H9 (cell line): Measurements from ENCODE around the gene ERC2. TPM values are rescaled to one million over a fixed set of nuclear protein-coding genes. Genes with fewer than 3 reads are reported as not detected.

Experiments used
- DNase-seq: peaks from one replicate; pipeline ENCODE4 v3.0.0-alpha.2; 2017
- H2AFZ ChIP-seq: one replicate; pipeline ENCODE4 v1.6.1; 2013; ENCODE audit warnings: mild to moderate bottlenecking, low read length, control low read depth, moderate library complexity
- H2AK5ac ChIP-seq: 2 replicates; pipeline ENCODE4 v1.6.1; 2013; ENCODE audit warnings: low read length, control low read depth, mixed read lengths; ENCODE audit not compliant: insufficient read length
- H2BK120ac ChIP-seq: one replicate; pipeline ENCODE4 v1.6.1; 2013; ENCODE audit warnings: low read depth, mild to moderate bottlenecking, low read length, control low read depth, inconsistent platforms; ENCODE audit not compliant: poor library complexity, severe bottlenecking
- H2BK12ac ChIP-seq: 2 replicates; pipeline ENCODE4 v1.6.1; 2013; ENCODE audit warnings: low read length, control low read depth, mixed read lengths, low read depth; ENCODE audit not compliant: insufficient read length
- H2BK15ac ChIP-seq: 2 replicates; pipeline ENCODE4 v1.6.1; 2013; ENCODE audit warnings: low read depth, low read length, control low read depth
- H2BK20ac ChIP-seq: one replicate; pipeline ENCODE4 v1.6.1; 2013; ENCODE audit warnings: low read depth, mild to moderate bottlenecking, low read length, control low read depth, inconsistent platforms; ENCODE audit not compliant: poor library complexity, severe bottlenecking
- H2BK5ac ChIP-seq: 2 replicates; pipeline ENCODE4 v1.6.1; 2013; ENCODE audit warnings: low read length, control low read depth, mixed read lengths; ENCODE audit not compliant: insufficient read length
- H3K14ac ChIP-seq: 2 replicates; pipeline ENCODE4 v1.6.1; 2013; ENCODE audit warnings: low read length, control low read depth; ENCODE audit not compliant: insufficient read depth
- H3K18ac ChIP-seq: 2 replicates; pipeline ENCODE4 v1.6.1; 2013; ENCODE audit warnings: low read depth, mild to moderate bottlenecking, mixed read lengths, low read length, control low read depth; ENCODE audit not compliant: insufficient read length
- H3K23ac ChIP-seq: 2 replicates; pipeline ENCODE4 v1.6.1; 2013; ENCODE audit warnings: low read length, control low read depth, mixed read lengths, low read depth; ENCODE audit not compliant: insufficient read length
- H3K23me2 ChIP-seq: 2 replicates; pipeline ENCODE4 v1.6.1; 2013; ENCODE audit warnings: low read depth, mild to moderate bottlenecking, mixed read lengths, low read length, control low read depth; ENCODE audit not compliant: insufficient read length, poor library complexity, severe bottlenecking
- H3K27ac ChIP-seq: 2 replicates; pipeline ENCODE4 v1.5.1; 2013; ENCODE audit warnings: low read length, control low read depth, mixed read lengths, low read depth; ENCODE audit not compliant: insufficient read length
- H3K27me3 ChIP-seq: 2 replicates; pipeline ENCODE4 v1.6.1; 2013; ENCODE audit warnings: low read length, control low read depth, inconsistent platforms; ENCODE audit not compliant: insufficient read depth
- H3K4ac ChIP-seq: 2 replicates; pipeline ENCODE4 v1.6.1; 2013; ENCODE audit warnings: low read depth, mild to moderate bottlenecking, control low read depth, inconsistent platforms, low read length, moderate library complexity
- H3K4me1 ChIP-seq: 2 replicates; pipeline ENCODE4 v1.6.1; 2013; ENCODE audit warnings: low read length, control low read depth, inconsistent platforms; ENCODE audit not compliant: insufficient read depth
- H3K4me2 ChIP-seq: 2 replicates; pipeline ENCODE4 v1.6.1; 2013; ENCODE audit warnings: low read length, control low read depth, mixed read lengths; ENCODE audit not compliant: insufficient read length, insufficient read depth
- H3K56ac ChIP-seq: 2 replicates; pipeline ENCODE4 v1.6.1; 2013; ENCODE audit warnings: low read depth, mild to moderate bottlenecking, mixed read lengths, low read length, control low read depth; ENCODE audit not compliant: insufficient read length
- H3K79me1 ChIP-seq: 2 replicates; pipeline ENCODE4 v1.6.1; 2013; ENCODE audit warnings: low read depth, mild to moderate bottlenecking, moderate library complexity, low read length, control low read depth, inconsistent platforms; ENCODE audit not compliant: insufficient read depth, poor library complexity, severe bottlenecking
- H3K79me2 ChIP-seq: 2 replicates; pipeline ENCODE4 v1.6.1; 2013; ENCODE audit warnings: low read length, control low read depth, inconsistent platforms; ENCODE audit not compliant: insufficient read depth
- H3K9ac ChIP-seq: 2 replicates; pipeline ENCODE4 v1.6.1; 2013; ENCODE audit warnings: low read length, control low read depth, mixed read lengths; ENCODE audit not compliant: insufficient read length; ENCODE audit errors: extremely low read depth
- H3K9me3 ChIP-seq: one replicate; pipeline ENCODE4 v1.6.1; 2013; ENCODE audit warnings: low read depth, low read length, inconsistent platforms; ENCODE audit not compliant: control insufficient read depth
- H3T11ph ChIP-seq: one replicate; pipeline ENCODE4 v1.6.1; 2013; ENCODE audit warnings: mild to moderate bottlenecking, low read length, control low read depth, inconsistent platforms
- H4K20me1 ChIP-seq: one replicate; pipeline ENCODE4 v1.6.1; 2013; ENCODE audit not compliant: control insufficient read depth, insufficient read length, insufficient read depth
- H4K5ac ChIP-seq: 2 replicates; pipeline ENCODE4 v1.6.1; 2013; ENCODE audit warnings: low read depth, mild to moderate bottlenecking, mixed read lengths, low read length, control low read depth; ENCODE audit not compliant: insufficient read length
- H4K8ac ChIP-seq: replicated peaks from 2 replicates; pipeline ENCODE4 v1.6.1; 2013; ENCODE audit warnings: low read length, control low read depth, mixed read lengths, low read depth; ENCODE audit not compliant: insufficient read length
- H4K91ac ChIP-seq: 2 replicates; pipeline ENCODE4 v1.6.1; 2013; ENCODE audit warnings: low read depth, mild to moderate bottlenecking, moderate library complexity, mixed read lengths, low read length, control low read depth; ENCODE audit not compliant: insufficient read length
- H3K27ac Mint-ChIP-seq, 3 experiments: 2 replicates in 2 of 3; 3 replicates in 1 of 3; pipeline ENCODE4 v1.8.0; 2020 to 2021; ENCODE audit warnings: mixed read lengths in 3 of 3, mild to moderate bottlenecking in 1 of 3, moderate library complexity in 1 of 3
- H3K27me3 Mint-ChIP-seq: 2 replicates; pipeline ENCODE4 v1.8.0; 2021; ENCODE audit warnings: low read depth, mild to moderate bottlenecking, moderate library complexity, mixed read lengths
- H3K36me3 Mint-ChIP-seq, 3 experiments: 2 replicates in 2 of 3; 3 replicates in 1 of 3; pipeline ENCODE4 v1.8.0; 2020 to 2021; ENCODE audit warnings: low read depth in 3 of 3, mixed read lengths in 3 of 3; ENCODE audit not compliant: insufficient read depth in 1 of 3
- H3K4me1 Mint-ChIP-seq, 2 experiments: 2 replicates each; pipeline ENCODE4 v1.8.0; 2020; ENCODE audit warnings: mixed read lengths in 2 of 2
- H3K4me3 Mint-ChIP-seq, 2 experiments: 2 replicates in 1 of 2; 3 replicates in 1 of 2; pipeline ENCODE4 v1.8.0; 2020 to 2021; ENCODE audit warnings: mild to moderate bottlenecking in 2 of 2, mixed read lengths in 2 of 2, moderate library complexity in 1 of 2
- H3K9me3 Mint-ChIP-seq, 2 experiments: 2 replicates in 1 of 2; 3 replicates in 1 of 2; pipeline ENCODE4 v1.8.0; 2020; ENCODE audit warnings: mild to moderate bottlenecking in 2 of 2, mixed read lengths in 2 of 2, moderate library complexity in 1 of 2
- WGBS: extraction: QIAGEN DNeasy Blood & Tissue Kit; methylation state at CpG from one replicate; pipeline ENCODE4 v1.1.7; 2013; ENCODE audit warnings: missing lambda C conversion rate, low lambda C conversion rate, mixed read lengths; ENCODE audit not compliant: insufficient read length; ENCODE audit errors: extremely low coverage; 5-methylcytosine and 5-hydroxymethylcytosine counted together
- total RNA-seq: library from RNA; stranded (reverse); gene quantifications from 2 replicates; pipeline ENCODE4 v1.2.1, GENCODE V29; 2021
- TF ChIP-seq, protein P1 (sequence below): fragments of 200-600 bp; sonication (generic); conservative IDR thresholded peaks from 3 replicates; pipeline ENCODE4 v1.8.0; 2021; ENCODE audit warnings: antibody characterized with exemption, mild to moderate bottlenecking

ERC2 gene
- total RNA-seq, 1 experiment from 2014 or later, result 15.4 TPM

DNA sequence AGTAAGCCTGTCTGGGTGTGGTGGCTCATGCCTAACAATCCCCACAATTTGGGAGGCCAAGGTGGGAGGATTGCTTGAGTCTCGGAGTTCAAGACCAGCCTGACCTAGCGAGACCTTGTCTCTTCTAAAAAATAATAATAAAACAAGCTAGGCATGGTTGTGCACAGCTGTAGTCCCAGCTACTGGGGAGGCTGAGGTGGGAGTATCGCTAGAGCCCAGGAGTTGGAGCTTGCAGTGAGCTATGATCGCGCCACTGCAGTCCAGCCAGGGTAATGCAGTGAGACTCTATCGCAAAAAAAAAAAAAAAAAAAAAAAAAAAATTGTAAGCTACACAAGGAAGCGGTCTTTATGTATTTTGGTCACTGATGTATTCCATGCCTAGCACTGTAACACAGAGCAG lies 738.7 kb downstream of the ERC2 start:
- no peak overlapping the region for H4K91ac ChIP-seq
- H3K23ac ChIP-seq, result no peak overlapping the region
- no peaks in the 10 kb centered on the region for H3K79me1 ChIP-seq
- Mint-ChIP-seq H3K4me3 (no peak overlapping the region), H3K36me3 (no peaks in the 10 kb centered on the region), H3K4me1 (peaks cover 27 to 29% of the 10 kb centered on the region in 2 experiments), H3K27me3 (no peaks in the 10 kb centered on the region), H3K9me3 (no peaks in the 10 kb centered on the region), H3K27ac (no peak overlapping the region)
- no CpG with 5 or more reads among the region's 7 CpGs for WGBS
- H3K9ac ChIP-seq, result no peak overlapping the region
- DNase-seq, result no peak
- H3K56ac ChIP-seq, result no peak overlapping the region
- no peaks in the 10 kb centered on the region for H3K79me2 ChIP-seq
- no peaks in the 10 kb centered on the region for H3K9me3 ChIP-seq
- no peak overlapping the region for H3K14ac ChIP-seq
- no peak overlapping the region for H3K18ac ChIP-seq
- H3K27ac ChIP-seq, result no peak overlapping the region
- no peaks in the 10 kb centered on the region for H4K20me1 ChIP-seq
- no peaks in the 10 kb centered on the region for H3K23me2 ChIP-seq
- no peak overlapping the region for H2AFZ ChIP-seq
- TF ChIP-seq, protein P1, sequence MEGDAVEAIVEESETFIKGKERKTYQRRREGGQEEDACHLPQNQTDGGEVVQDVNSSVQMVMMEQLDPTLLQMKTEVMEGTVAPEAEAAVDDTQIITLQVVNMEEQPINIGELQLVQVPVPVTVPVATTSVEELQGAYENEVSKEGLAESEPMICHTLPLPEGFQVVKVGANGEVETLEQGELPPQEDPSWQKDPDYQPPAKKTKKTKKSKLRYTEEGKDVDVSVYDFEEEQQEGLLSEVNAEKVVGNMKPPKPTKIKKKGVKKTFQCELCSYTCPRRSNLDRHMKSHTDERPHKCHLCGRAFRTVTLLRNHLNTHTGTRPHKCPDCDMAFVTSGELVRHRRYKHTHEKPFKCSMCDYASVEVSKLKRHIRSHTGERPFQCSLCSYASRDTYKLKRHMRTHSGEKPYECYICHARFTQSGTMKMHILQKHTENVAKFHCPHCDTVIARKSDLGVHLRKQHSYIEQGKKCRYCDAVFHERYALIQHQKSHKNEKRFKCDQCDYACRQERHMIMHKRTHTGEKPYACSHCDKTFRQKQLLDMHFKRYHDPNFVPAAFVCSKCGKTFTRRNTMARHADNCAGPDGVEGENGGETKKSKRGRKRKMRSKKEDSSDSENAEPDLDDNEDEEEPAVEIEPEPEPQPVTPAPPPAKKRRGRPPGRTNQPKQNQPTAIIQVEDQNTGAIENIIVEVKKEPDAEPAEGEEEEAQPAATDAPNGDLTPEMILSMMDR, result no peak
- H2AK5ac ChIP-seq, result no peak overlapping the region
- no peak overlapping the region for H3K4me2 ChIP-seq
- no peak overlapping the region for H2BK12ac ChIP-seq
- H3T11ph ChIP-seq, result no peak overlapping the region
- H2BK20ac ChIP-seq, result no peak overlapping the region
- no peak overlapping the region for H4K8ac ChIP-seq
- H2BK120ac ChIP-seq, result no peak overlapping the region
- H4K5ac ChIP-seq, result no peak overlapping the region
- no peak overlapping the region for H2BK15ac ChIP-seq
- H2BK5ac ChIP-seq, result no peak overlapping the region
- H3K27me3 ChIP-seq, result no peaks in the 10 kb centered on the region
- peaks cover 2% of the 10 kb centered on the region; the same call in 1 of the 2 replicates for H3K4me1 ChIP-seq
- no peak overlapping the region for H3K4ac ChIP-seq
